ENCODE data around the gene MUS81. TPM values are rescaled to one million over a fixed set of nuclear protein-coding genes. Genes with fewer than 3 reads are reported as not detected.
A peak's percentile ranks its signal among the peaks of the same experiment; 100 is the strongest.
"Not testable (repeated sequence)": the region's sequence is repeated elsewhere in the genome, so short reads cannot be mapped to it uniquely, and the experiment has no call there.

The MUS81 gene
- total RNA-seq, 1 donor from 2014 or later: 83.1 TPM

DNA sequence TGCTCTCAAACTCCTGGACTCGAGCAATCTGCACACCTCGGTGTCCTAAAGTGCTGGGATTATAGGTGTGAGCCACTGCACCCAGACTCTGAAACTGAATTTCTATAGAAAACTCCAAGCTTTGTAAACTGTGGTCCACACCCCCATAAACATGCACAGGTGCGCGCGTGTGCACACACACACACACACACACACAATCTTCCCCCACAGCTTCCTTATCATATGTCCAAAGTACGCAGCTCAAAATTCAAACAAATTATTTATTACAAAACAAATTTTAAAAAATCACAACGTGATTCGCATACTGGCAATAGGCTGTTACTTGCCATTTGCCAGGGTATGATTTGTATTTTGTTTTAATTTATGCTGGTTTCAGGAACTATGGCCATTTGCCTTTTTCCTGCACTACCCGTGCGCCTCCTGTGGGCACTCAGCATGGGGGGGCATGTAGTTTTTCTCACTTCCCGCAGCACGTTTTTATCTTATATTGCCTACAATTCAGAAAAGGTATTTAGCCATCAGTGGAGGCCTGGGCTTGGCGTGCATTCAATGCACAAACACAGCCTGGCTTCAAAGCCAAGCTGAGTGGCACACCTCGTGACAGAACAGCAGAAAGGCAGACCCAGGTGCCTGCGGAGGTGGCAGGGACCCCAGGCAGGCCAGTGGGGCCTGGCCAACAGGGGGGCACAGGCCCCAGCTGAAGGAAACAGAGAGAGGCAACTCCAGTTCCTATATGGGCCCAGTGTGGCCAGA lies 37.3 kb upstream of the MUS81 start:
- H3K9me3 Mint-ChIP-seq: no peaks in the 10 kb centered on the region
- H3K27ac Mint-ChIP-seq: no peak overlapping the region
- no peak for ATAC-seq (ENCODE audit: low read depth)

DNA sequence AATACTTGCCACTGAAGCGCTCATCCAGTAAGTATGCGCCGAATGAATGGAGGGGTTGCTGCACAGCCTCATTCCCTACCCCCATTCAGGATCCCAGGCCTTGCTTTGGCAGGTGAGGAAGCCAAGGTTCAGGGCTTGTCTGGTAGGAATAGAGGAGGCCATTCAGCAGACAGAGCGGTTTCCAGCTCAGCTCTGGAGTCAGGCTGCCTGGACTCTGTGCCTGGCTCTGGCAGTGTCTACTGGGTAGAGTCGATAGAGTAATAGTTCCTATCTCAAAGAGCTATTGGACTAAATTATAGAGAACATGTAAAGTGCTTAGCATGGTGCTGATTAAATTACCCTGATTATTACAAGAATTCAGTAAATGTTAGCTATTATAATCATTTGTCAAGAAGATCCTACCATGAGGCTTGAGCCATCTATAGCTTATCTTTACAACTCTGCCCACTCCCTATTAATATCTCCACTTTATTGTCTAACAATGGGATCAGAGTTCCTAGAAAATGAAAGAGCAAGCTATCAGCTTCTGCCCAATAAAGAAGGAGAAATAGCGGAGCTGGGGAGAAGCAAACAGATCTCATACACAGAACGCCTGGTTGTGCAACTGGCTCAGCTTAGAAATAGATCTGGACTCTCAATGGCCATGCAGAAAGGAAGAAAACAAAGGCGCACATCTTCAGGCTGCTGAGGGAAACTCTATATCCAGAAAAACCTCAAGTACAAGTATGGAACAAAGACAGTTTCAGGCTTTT lies 33.1 kb upstream of the MUS81 start:
- no peak overlapping the region for H3K4me3 Mint-ChIP-seq

More for the DNA sequence above, 37.3 kb upstream of the MUS81 start:
- Mint-ChIP-seq H3K27me3 (no peaks in the 10 kb centered on the region), H3K36me3 (ENCODE audit: low read depth) (no peaks in the 10 kb centered on the region), H3K4me3 (no peak overlapping the region), H3K4me1 (peaks cover 3% of the 10 kb centered on the region)
- CTCF ChIA-PET: interaction anchor here (0.9 to 1.4 kb wide), 2 partner anchors 10 to 111 kb away, joined by 3 to 4 read pairs; no protein-coding TSS in a partner anchor
- POLR2A ChIA-PET: interaction anchor here (0.6 to 1.2 kb wide), 2 partner anchors 43 to 82 kb away, joined by 3 to 5 read pairs; no protein-coding TSS in a partner anchor
- TF ChIP-seq CTCF (IDR thresholded peaks at IDR 0.05): no peak
- DNase-seq: no peak
- intact Hi-C loops (cut with micrococcal nuclease): no loop called here

GRCh38 chr11:65829459-65829858 lies 30.8 kb upstream of the MUS81 start:
- no peak overlapping the region for H3K4me3 Mint-ChIP-seq
- H3K4me1 Mint-ChIP-seq: peaks cover 8% of the 10 kb centered on the region
- no peaks in the 10 kb centered on the region for H3K27me3 Mint-ChIP-seq
- ChIA-PET POLR2A (no interaction called here), CTCF (interaction anchor here (0.7 kb wide), 1 partner anchor 120 kb away, joined by 3 read pairs; no protein-coding TSS in a partner anchor)
- DNase-seq (no peak), ATAC-seq (ENCODE audit: low read depth) (no peak)
- no peaks in the 10 kb centered on the region for H3K36me3 Mint-ChIP-seq (ENCODE audit: low read depth)
- no peak overlapping the region for H3K27ac Mint-ChIP-seq
- no peaks in the 10 kb centered on the region for H3K9me3 Mint-ChIP-seq
- intact Hi-C loops (cut with micrococcal nuclease): no loop called here
- no peak for TF ChIP-seq CTCF (IDR thresholded peaks at IDR 0.05)

More for the DNA sequence above, 33.1 kb upstream of the MUS81 start:
- DNase-seq (no peak), ATAC-seq (ENCODE audit: low read depth) (no peak)
- intact Hi-C loops (cut with micrococcal nuclease): no loop called here
- no peak for TF ChIP-seq CTCF (IDR thresholded peaks at IDR 0.05)
- Mint-ChIP-seq H3K27ac (no peak overlapping the region), H3K4me1 (no peaks in the 10 kb centered on the region), H3K27me3 (no peaks in the 10 kb centered on the region), H3K36me3 (ENCODE audit: low read depth) (no peaks in the 10 kb centered on the region), H3K9me3 (no peaks in the 10 kb centered on the region)
- CTCF ChIA-PET: interaction anchor here (0.5 to 1.3 kb wide), 4 partner anchors 25 to 195 kb away, joined by 3 to 4 read pairs (median 3); no protein-coding TSS in a partner anchor
- POLR2A ChIA-PET: interaction anchor here (1.8 kb wide), 1 partner anchor 33 kb away, joined by 6 read pairs; the partner anchor contains the start of gene MUS81

DNA sequence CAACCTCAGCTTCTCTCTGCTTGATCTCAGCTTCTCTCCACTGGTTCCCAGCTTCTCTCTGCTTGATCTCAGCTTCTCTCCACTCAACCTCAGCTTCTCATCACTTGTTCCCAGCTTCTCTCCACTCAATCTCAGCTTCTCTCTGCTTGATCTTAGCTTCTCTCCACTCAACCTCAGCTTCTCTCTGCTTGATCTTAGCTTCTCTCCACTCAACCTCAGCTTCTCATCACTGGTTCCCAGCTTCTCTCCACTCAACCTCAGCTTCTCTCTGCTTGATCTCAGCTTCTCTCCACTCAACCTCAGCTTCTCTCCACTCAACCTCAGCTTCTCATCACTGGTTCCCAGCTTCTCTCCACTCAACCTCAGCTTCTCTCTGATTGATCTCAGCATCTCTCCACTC lies 28.0 kb upstream of the MUS81 start:
- H3K4me1 Mint-ChIP-seq; H3K27me3 Mint-ChIP-seq; H3K4me3 Mint-ChIP-seq; ATAC-seq (ENCODE audit: low read depth); intact Hi-C loops (cut with micrococcal nuclease); DNase-seq; H3K36me3 Mint-ChIP-seq (ENCODE audit: low read depth); H3K27ac Mint-ChIP-seq; H3K9me3 Mint-ChIP-seq: not testable (repeated sequence)
- CTCF ChIA-PET: interaction anchor here (1.2 to 2.3 kb wide), 6 partner anchors 15 to 58 kb away, joined by 3 to 11 read pairs (median 6); partner anchors contain the start of genes AP5B1, CCDC85B, FIBP and MUS81
- POLR2A ChIA-PET: interaction anchor here (1.2 to 2.8 kb wide), 9 partner anchors 18 to 262 kb away, joined by 3 to 46 read pairs (median 5); partner anchors contain the start of genes AP5B1, CFL1, KAT5 and MUS81

DNA sequence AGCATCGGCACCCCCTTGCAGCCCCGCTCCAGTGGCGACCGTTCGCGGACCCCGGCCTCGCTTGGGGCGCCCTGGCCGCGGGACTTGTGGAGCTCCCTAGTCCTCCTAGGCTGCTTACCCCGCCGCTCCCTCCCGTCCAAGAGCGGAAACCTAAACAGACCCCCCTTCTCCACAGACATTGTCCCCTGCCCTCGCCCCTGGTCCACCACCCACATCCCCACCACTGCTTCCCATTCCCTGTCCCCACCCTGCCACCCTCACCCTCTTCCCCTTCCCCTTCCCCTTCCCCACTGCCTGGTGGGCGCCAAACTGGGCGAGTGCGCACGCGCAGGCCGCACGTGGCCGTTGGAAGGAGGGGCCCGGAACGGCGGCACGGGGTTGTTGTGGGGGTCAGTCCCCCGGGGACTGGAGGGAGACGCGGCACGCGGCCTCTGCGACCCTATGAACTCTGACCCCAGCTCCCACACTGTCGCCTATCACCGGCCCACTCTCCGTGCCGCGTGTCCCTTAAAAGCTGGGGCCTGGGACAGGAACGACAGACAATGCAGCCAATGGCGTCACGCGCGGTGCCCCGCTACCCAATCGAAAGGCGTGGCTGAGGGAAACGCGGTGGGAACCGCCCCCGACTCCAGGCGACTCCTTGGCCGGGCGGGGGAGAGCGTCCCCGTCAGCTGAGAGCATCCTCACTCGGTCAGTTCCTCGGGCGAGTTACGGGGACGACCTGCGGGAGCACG lies 26.8 kb upstream of the MUS81 start, which contains the start of gene SNX32:
Gene SNX32, plus strand, starts transcription at position 667 of the 734 bp plus-strand sequence. CDS start 103 bp downstream, outside the sequence.
- Mint-ChIP-seq H3K36me3 (ENCODE audit: low read depth) (no peaks in the 10 kb centered on the region), H3K4me3 (no peak within 1 kb of the TSS), H3K4me1 (peaks cover 8% of the 10 kb centered on the region), H3K27ac (no peak within 1 kb of the TSS), H3K9me3 (no peaks in the 10 kb centered on the region), H3K27me3 (no peaks in the 10 kb centered on the region)
- ChIA-PET POLR2A (interaction anchor here (0.6 to 2.8 kb wide), 18 partner anchors 9 to 966 kb away, joined by 3 to 46 read pairs (median 6); partner anchors contain the start of genes AP5B1, CCDC85B, CFL1 and FIBP), CTCF (interaction anchor here (0.7 to 2.3 kb wide), 8 partner anchors 10 to 189 kb away, joined by 3 to 11 read pairs (median 4); partner anchors contain the start of genes AP5B1, CCDC85B, FIBP and MUS81)
- DNase-seq (peak; percentile 92), ATAC-seq (ENCODE audit: low read depth) (peak; percentile 99)
- intact Hi-C loops (cut with micrococcal nuclease): loop anchor here (1.0 kb wide), 1 partner anchor 25 kb away; the partner anchor contains the start of gene CFL1
- no peak for TF ChIP-seq CTCF (IDR thresholded peaks at IDR 0.05)

Data from activated B cell treated with CpG ODN at 0.5 μM for 24 hours (primary cell).